GM18499 (cell line): ENCODE data around the gene RHOBTB3.
"Not testable (repeated sequence)": the region's sequence is repeated elsewhere in the genome, so short reads cannot be mapped to it uniquely, and the experiment has no call there.

Experiments used
- ATAC-seq: cut with Tn5 transposase; IDR thresholded peaks from one replicate; pipeline ENCODE4 v1.9.1; 2021; ENCODE audit warnings: moderate number of reproducible peaks; ENCODE audit not compliant: insufficient read depth, unreplicated experiment

Gene RHOBTB3

GRCh38 chr5:95713246-95713645, 17.9 kb upstream of the RHOBTB3 start:
- not testable (repeated sequence) for ATAC-seq

DNA sequence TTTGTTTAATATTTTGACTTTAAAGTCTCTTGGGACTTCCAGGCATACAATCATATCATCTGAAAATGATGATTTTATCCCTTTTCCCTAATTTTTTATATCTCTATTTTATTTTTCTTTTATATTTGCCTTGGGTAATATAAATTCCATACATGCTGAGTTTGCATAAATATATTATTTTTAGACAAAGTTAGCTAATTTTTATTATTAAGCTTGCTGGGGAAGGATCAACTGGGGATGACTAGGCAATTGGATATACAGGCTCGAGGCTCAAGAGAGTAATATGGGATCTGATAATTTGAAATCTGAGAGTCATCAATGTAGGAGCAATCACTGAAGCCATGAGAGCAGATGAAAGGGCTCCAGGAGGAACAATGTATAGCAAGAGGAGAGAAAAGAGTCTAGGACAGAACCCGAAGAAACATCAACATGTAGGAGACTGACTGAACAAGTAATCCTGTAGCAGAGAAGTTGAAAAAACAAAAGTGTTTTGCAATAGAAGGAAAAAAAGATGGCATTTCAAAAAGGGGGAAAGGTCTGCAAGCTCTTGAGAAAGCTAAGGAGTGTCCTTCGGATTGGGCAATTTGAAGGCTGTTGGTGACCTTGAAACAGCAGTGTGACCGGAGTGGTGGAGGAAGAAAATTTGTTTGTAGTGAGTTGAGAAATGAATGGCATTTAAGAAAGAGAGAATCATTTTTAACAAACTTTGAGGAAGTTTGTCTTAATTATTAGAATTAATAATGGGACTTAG, 17.0 kb upstream of the RHOBTB3 start:
- ATAC-seq, result no peak

GRCh38 chr5:95715799-95716461, 15.2 kb upstream of the RHOBTB3 start:
- no peak for ATAC-seq

DNA sequence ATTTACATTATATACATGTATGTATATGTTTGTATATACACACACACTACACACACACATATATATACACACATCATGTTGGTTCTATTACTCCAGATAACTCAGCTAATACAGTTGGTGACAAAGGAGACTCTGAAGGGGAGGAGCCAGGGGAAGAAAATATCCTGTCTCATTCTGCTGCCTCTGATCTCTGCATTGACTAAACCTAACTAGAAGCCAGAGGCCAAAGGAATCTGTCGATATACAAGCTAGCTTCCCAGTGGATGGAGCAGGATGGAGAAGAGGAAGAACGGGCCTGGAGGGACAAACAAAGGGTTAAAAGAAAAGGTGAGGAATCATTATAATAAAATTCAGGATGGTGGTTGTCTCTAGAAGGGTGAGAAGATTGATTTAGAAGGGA, 13.7 kb upstream of the RHOBTB3 start:
- no peak for ATAC-seq

GRCh38 chr5:95718203-95718602, 12.9 kb upstream of the RHOBTB3 start:
- no peak for ATAC-seq

DNA sequence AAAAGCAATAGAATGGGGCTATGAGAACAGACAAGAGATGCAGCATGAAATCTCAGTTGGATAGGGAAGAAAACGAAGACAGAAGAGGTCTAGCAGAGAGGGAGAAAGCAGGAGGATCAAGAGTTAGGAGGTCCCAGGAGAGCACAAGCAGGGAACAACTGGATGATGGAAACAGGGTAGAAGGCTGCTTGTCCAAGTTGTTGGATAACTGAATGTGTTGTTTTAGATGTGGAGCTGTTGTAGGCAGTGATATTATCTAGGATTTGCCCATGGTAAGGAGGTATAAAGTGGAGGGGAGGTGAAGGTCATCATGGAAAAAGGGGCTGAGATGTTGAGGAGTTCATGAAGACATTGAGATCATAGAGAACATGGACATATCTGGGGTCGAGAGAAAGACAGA, 12.4 kb upstream of the RHOBTB3 start:
- no peak for ATAC-seq

- ATAC-seq, result no peak
Observed at GRCh38 chr5:95720094-95720786, 10.9 kb upstream of the RHOBTB3 start.

- ATAC-seq, result no peak
Observed at GRCh38 chr5:95721582-95722295, 9.4 kb upstream of the RHOBTB3 start.

- no peak for ATAC-seq
Observed at GRCh38 chr5:95723632-95724369, 7.3 kb upstream of the RHOBTB3 start.

GRCh38 chr5:95725071-95725820, 5.9 kb upstream of the RHOBTB3 start:
- no peak for ATAC-seq

DNA sequence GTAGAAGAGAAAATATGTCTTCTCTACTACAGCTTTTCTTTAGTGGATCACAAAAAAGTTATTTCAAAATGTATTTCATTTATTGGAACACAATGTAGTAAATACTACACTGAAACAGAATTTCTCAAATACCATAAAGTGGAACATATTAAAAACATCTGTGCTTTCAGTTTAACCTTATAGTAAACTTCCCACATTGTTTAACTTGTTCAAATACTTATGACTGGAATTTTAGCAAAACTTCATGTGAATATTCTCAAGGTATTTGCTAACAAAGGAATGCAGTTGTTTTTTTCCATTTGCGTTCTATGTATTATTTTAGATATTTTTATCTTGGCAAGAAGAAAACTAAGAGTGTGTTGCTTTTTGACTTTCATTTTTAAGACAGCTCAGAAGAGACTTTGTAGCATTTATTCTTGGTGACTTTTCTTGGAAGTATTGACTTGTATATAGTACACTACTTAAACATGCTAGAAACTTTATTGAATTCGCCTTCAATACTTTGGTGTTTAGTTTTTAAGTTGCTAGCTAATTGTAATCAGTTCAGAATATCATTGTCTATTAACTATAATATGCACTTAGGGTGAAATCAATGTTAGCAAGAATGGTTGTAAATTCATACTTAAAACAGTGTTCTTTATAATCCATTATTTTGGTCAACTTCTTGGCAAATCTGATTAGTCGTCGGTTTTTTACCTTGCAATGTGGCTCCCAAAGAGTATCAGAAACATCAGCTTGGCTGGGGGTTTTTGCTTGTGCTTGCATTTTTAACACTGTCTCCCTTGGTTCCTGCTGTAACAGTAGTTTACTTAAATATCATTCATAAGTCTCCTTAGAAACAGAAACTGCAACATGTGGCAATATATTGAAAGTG, 5.0 kb upstream of the RHOBTB3 start:
- no peak for ATAC-seq

DNA sequence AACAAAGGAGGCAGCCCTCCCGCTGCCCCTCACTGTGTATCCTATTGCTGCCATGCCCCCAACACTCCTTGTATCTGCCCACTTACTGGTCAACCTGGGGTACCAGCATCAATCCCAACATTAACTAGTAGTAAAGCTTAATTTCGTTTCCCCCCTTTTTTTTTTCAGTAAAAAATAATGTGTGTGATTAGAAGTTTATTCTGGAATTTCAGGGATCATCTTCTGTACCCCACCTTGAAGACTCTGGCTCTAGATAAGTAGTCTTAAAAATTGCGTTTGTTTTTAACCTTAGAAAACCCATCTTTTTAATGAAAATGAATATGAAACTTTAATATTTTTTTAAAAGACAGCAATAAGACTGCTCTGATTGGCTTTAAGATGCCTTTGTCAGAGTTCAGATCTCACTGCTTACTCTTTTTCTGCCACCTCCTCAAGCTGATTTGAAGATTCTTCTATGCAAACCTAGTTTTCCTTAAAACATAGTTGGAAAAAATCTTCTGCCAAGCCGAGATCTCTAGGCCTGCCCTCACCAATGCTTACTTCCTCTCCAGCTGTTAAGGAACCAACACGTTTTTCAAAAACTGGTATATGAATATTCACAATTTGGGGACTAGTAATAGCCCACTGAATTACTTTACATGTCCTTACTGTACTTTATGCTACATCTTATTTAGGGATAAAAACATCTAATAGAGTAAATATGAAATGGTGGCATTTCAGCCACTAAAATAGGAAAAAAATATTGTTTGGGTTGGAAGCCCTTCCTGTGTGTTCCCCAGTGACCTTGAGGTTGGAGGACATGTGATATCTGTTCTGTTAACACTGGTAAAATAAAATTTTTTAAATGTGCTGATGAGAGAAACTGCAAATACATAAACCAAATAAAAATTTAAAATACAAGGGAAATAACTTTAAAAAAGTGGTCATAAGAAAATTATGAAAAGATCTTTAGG, 4.0 kb upstream of the RHOBTB3 start:
- no peak for ATAC-seq

GRCh38 chr5:95727764-95728191, 3.4 kb upstream of the RHOBTB3 start:
- peak; percentile 42 for ATAC-seq

GRCh38 chr5:95728494-95729114, 2.5 kb upstream of the RHOBTB3 start:
- no peak for ATAC-seq

GRCh38 chr5:95729115-95730010, 1.8 kb upstream of the RHOBTB3 start:
- ATAC-seq, result no peak
